HG03558 (cell line): ENCODE results near the gene KLF15.

Experiments used
- ATAC-seq: cut with Tn5 transposase; IDR thresholded peaks from one replicate; pipeline ENCODE4 v1.9.1; 2021; ENCODE audit warnings: moderate number of reproducible peaks; ENCODE audit not compliant: unreplicated experiment; ENCODE audit errors: extremely low read depth

KLF15 gene

DNA sequence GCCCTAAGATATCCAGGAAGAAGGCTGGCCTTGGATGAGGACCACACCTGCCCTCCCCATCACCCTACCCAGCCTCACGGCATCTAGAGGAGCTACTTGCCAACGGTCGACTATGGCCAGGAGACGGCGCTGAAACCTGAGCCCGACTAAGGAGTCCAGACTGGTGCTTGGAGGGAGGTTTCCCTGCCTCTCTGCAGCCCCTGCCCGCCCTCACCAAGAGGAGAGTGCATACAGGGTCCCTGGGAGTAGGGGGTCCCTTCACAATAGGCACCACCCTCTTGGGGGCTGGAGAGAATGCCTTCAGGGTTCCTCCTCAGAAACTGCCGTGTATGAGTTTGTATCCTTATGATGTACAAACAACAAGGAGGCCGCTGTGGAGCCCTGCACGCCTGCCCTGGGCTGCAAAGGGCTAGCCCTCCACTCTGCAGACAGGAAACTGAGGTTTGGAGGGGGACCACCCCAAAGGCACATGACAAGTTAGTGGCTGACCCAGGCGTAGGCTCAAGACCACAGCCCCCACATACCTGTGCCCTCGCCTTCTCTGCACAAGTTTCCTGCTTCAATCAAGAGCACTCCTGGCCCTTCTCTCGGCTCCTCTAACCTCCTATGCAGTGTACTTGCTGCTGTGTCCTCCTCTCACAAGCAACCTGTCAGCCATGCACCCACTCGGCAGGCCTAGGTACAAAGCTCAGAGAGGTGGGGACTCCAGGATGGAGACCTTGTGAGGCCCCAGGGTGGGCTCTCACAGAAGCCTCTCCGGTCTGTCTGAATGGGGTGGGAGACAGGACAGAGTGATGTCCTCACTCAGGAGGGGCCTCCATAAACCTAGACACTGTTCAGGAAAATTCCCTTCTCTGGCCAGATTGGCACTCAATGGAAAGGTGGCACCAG, 7.4 kb downstream of the KLF15 start:
- no peak for ATAC-seq

DNA sequence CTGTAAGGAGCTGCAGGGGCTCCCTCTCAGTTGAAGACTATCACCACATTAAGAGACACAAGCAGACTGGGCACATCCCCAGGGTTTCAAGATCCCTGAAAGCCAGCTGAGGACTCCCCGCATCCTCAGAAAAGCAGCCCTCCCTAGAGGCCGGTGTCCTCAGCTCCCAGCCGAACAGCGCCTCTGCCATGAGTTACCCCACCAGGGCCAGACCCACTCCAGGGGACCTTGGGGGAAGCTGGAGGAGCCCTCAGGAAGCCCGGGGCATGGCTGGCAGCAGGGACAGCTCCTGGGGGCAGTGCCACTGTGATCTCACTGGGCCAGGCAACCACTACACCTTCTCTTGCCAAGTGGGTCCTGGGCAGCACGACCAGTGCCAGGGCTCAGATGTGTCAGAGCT, 8.1 kb downstream of the KLF15 start:
- no peak for ATAC-seq

DNA sequence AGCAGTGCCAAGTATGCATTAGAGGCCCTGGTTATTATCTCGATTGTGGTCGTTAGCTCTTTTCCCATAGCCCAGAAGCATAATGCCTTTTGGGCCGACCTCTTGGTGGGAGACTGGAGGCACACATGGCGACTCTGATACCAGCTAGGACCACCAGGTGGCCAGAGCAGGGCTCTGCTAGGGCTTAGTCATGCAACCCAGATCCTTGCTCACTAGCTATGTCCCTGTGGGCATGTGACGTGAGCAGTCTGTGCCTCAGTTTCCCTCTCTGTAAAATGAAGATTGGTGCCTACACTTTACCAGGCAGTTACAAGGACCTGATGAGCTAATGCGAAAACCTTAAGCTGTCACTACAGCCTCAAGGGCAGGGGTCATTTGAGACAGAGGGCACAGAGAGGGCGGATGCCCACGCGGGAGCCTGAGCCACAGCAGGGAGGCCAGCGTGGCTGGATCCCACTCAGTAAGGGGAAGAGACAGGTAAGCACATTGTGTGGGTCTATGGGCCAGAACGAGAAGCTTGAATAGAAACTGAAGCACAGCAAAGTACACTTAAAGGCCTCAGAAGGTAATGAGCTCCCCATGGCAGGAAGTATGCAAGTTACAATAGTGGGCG, 8.8 kb downstream of the KLF15 start:
- ATAC-seq: no peak

DNA sequence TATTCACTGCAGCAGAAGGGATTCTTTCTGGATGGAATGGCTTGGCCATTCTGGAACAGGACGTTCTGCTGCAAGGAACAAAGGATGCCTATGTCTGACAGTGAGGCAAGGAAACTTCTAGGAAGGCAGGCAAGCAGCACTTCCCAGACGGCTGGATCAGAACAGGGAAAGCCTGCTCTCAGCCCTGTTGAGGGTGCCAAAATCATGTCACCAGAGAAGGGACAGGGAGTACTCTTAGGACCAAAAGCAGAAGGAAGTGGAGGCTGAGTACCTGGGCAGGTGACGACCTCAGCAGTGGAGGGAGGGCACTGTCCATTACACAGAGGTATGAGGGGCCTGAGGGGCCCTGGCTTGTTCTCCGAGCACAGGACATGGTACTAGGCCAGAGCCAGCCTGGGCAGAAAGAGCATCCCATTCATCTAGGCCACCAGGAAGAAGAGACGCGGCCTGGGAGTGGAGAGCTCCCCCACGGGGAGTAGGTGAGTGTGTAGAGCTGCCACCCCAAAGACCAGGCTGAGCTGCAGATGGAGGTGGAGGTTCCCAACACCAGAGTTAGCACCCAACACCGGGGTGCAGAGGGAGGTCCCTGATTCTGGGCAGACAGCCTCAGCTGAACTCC, 9.6 kb downstream of the KLF15 start:
- ATAC-seq: no peak

DNA sequence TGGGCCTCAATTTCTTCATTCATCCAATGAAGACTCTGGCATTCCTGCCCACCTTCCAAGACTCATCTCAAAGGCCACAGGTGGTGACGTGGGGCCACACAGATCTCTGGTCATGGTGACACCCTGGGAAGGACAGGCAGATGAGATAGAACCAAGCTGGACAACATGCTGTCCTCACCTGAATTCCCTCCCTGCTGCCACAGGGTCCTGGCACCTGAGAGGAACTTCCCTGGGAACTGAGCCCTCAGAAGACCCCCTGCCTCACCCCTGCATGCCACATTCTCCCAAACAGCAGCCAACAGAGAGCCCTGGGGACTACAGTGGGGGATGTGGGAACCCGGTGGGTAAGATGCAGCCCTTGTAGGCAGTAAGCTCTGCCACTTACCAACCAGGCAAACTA, 10.7 kb downstream of the KLF15 start:
- ATAC-seq: no peak

DNA sequence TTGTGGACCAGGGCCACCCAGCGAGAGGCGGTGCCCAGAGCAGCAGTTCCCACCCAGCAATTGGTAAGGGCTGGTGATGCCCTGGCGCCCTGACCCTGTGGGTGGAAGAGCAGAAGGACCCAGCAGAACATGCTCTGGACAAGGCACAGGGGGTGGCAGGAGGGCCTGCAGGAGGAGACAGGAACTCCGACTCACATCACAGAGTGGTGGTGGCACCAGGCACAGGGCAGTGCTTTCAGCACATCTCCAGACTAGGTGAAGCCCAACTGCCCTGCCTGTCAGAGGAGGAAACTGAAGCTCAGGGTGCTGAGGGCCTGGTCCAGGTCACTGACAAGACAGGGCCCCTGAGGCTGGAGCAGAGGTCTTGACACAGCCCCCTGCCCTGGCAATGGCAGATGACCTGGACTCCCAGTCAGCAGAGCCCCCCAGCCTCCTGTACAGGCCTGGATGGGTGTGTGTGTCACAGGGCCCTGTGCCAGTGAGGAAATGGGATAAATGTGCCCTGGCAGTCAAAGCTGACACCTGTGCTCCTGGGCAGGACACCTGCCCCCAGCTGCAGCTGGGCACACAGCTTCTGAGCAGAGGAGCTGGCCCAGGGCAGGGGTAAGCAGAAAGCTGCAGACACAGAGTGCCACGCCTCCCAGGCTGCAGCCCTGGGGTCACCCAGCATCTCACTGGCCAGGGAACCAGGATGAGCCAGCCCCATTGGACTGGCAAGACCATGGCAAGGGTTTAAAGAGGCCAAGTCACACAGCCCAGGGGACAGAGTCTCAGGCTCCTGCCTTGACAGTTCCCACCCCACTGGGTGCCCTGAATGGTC, 11.4 kb downstream of the KLF15 start:
- no peak for ATAC-seq

DNA sequence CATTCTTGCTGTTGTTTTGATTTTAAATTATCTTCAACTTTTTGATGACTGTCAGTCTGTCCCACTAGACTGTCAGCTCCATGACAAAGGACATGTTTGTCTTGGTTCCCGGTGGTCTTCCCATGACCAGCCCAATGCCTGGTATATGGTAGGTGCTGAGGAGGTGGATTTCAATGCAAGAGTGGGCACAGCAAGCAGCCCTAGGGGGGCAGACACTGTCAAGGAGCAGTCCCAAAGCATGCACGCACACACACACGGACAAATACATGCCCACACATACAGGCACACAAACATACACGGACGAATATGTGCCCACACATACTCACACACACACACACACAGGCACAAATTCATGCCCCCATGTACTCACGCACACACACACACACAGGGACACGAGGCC, 12.0 kb downstream of the KLF15 start:
- no peak for ATAC-seq

DNA sequence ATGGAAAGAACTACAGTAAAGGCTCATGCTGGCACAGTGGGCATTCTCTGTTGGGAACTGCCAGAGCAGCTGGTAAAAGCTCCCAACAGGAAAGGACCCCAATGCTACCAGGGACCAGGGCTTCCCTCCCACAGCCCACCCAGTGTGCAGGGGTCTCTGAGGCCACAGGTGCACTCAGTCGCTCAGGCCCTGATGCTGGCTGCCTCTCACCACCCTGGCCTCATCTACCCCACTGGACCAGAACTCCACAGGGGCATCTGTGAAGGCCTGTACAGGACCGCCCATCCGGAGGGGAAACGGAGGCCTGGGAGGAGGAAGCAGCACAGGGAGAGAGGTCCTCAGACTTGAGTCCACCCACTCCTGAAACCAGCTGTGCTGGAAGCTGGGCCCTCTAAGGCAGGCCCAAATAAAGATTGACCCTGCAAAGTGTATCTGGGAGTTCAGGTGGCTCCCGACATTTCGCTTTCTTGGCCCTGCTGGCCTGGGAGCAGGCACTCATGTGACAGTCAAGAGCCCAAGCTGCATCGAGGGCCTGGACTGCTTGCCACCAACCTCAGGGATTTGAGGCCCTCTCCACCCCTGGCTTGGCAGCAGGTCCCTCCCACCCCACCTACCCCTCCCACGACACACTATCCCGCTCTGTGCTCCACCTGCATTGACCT, 12.7 kb downstream of the KLF15 start:
- no peak for ATAC-seq

DNA sequence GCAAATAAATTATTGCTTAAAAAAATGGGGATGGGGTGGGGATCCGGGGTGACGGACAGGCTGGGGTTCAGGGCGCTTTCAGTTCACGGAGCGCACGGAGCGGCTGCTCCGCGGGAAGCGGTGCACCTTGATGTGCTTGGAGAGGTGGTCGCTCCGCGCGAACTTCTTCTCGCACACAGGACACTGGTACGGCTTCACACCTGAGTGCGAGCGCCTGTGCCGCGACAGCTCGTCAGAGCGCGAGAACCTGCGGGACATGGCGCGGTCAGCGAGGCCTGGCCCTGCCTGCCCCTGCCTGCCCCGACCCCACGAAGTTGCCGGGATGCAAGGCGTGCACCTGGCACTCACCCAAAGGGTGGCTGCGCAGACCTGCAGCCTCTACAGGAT, 13.6 kb downstream of the KLF15 start:
- ATAC-seq: no peak

DNA sequence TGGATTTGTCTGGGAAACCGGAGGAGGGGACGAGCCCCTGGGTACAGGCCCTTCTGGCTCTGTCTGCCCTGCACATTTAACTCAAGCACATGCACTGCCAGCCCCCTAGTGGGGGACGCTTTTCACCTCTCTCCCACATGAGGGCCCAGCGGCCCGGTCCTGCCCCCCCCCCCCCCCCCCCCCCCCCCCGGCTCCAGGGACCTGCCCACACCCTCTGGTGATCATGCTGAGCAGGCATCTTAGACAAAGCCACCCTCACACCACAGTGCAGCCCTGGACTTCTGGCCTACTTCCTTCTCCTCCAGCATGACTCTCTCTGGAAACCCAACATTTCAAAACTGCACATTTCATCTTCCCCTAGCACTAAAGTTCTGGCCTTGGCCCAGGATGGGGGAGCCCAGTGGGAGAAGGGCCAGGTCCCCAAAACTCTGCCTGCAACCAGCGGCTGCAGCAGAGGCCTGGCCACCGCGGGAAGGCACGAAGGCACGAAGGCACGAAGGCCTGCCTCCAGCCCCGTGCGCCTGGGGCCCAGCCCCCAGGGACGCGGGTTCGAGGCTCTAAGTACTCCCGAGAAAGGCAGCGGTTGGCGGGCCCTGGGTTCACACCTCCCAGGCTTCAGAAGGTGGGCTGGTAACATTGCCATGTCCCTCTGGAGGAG, 14.1 kb downstream of the KLF15 start:
- ATAC-seq: no peak

DNA sequence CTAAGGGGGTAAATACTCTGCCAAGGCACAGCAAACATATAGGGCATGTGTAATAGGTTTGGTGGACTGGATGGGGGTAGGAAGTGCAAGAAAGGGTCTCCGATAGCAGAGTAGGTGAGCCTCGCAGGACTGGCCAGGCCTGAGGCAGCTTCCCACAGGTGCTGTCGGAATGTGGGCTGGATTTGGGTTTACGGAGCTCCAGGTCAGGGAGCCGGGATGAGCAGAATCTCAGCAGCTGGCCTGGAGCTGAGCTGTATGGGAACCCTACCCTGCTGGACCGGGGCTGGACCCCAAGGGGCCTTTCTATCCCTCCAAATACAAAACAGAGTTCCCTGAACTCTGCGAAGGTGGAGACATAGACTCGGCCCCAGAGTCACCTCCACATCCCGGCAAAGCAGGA, 15.0 kb downstream of the KLF15 start:
- no peak for ATAC-seq

DNA sequence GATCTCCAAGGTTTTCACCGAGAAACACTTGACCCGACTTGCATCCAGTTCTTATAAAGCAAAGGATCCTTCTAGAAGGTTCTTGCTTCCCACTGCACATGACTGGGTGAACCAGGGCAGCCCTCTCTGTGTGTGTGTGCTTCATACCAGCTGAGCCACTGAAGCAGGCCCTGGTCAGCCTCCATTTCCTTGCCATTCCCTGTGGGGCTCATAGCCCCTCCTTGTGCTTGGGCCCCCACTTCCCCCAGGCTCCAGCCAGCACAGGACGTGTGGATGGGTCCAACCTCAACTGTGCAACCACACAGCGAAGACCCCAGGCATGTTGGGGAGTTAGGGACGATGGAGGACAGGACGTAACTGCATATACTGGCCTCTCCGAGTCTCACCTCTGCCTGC, 15.5 kb downstream of the KLF15 start:
- no peak for ATAC-seq

DNA sequence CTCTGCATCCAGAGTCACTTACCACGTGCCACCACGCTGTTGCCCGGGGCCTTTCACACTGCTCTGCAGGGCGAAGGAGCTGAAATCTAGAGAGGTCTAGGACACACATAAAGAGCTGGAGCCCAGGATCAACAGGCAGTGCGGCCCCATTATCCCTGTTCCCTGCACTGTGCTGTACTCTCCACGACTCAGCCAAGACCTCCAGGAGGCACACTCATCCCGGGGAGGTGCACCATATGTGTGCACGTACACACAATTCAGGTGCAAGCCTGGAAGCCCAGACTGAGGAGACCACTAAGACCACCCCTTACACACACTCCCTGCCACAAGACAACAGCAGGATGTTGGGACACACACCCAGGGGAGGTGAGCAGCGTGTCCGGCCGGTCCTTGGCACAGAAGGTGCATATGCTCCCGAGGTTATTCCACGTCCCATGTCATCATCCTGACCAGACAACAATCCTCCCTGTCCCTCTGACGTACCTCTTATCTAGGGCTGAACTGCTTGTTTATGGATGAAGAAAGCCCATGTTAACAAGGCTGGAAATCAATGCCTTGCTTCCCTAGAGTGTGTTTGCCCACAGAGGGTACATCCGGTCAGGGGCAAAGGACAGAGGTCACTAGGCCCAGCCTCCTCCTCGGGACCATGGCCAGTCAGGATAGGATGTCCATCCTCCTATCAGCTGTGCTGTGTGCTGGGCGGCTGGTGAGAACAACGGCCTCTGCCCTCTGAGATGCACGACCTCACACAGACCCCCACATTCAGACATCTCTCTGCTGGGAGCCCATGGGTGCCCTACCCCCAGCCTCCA, 16.1 kb downstream of the KLF15 start:
- ATAC-seq: no peak

DNA sequence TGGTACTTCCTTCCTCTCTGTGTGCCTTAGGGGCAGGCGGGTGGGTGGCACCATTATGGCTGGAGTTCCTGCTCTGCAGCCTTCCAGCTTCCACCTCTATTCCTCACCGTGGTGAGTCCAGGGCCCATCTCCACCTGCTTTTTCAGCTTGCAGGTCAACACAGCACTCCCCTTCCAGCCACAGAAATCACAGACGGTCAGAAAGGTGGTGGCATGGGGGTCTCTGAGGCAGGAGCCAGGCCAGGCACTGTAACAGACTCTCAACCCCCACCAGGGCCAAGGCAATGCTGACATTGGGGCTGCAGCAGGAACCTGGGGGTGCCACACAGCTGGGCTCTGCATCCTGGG, 16.6 kb downstream of the KLF15 start:
- no peak for ATAC-seq

DNA sequence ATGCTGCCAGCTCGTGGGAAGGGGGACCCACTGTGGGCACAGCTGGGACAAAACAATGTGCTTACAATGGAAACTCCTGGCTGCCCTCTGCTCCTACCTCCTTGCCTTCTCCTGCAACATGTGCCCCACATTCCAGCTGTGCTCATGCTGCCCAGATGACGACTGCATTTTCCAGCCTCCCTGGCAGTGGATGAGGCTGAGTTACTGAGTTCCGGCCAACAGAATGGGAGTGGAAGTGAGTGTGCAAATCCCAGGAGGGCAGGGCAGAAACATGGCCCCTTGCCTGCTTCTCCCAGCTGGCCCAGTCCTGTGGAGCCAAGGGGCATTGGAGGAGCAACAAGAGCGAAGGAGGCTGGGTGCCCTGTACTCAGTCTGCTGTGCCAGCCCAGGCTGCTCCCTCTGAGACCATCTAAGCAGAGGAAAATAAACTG, 17.1 kb downstream of the KLF15 start:
- no peak for ATAC-seq

DNA sequence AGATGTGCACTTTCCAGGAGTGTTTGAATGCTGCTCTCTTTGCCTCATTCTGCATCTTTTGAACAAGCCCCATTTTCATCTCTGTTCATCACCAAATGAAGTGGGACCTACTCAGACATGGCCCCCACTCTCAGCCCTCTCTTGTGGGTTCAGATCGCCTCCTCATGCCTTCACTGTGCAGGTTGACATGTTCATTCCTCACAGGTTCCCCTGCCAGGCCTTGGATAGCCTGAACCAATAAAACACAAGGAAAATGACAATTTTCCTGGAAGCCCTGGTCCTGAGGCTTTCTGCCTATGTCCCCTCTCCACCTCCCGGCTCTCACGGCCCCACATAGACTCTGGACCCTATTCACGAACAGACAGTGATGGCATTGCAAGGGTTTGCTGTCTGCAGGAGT, 17.7 kb downstream of the KLF15 start:
- ATAC-seq: no peak

DNA sequence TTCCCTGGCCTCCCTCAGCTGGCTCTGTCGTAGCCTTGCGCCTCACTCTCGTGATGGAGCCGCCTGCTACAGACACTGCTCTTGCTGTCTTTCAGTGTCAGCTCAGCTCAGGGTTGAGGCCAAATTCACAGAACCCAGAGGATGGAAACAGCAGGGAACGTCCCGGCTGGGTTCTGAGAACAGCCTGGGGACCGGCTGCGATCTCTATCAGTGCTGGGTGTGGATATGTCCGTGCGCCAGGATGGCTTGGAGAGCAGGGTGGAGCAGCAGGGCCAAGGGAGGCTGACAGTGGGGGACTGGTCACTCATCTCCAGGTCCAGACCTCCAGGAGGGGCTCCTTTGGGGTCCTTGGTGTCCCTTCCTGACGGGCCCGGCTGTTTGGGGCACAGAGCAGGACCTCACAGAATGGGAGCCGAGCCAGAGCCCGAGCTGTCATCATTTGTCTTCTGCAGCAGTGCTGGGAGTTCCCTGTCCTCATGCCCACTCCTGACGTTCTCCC, 18.4 kb downstream of the KLF15 start:
- ATAC-seq: no peak

DNA sequence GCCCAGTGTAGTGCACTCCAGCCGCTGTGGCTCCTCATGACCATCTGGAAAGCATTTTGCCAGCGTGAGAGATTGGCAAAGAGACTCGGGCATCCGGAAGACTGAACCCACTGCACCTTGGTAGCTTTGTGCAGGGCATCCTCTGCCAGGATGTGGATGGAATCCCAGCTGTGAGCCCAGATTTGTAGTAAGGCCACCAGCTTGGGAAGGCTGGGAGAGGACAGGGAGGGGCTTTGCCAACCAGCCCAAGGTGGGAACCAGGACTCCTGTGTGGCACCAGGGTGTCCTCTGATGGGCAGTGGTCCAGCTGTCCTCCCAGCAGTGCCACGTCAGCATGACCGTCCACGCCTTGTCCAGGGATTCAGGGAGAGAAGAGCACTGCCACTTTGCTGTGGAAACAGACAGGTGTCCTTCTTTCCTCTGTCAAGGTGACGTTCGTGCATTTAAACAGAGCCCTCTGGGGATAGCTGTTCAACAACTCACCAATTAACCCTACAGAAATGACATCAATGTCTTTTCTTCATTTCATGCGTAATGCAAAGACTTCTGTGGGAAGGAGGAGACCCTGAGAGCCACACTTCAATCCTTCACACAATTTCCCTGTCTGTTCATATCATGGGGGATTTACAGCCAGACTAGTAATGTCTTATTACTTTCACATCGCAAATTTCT, 19.1 kb downstream of the KLF15 start:
- ATAC-seq: no peak
